Esophagus squamous epithelium (tissue), 4 donors: ENCODE data around the gene GGACT.

Source experiments
- POLR2A ChIP-seq, 4 donors: fragments of 450-650 bp; IDR thresholded peaks; one replicate each; pipeline ENCODE4 v1.6.1; 2017; ENCODE audit warnings: antibody characterized with exemption in 4 of 4, mild to moderate bottlenecking in 4 of 4, moderate library complexity in 3 of 4
- TF ChIP-seq, protein P1 (sequence below), 6 experiments: fragments of 450-650 bp in 4 of 6; fragments of 200-600 bp in 2 of 6; sonication (generic) in 2 of 6; IDR thresholded peaks; one replicate each; pipeline ENCODE4 v1.5.1; 2016 to 2019; ENCODE audit warnings: antibody characterized with exemption in 6 of 6, mild to moderate bottlenecking in 4 of 6, moderate library complexity in 4 of 6

DNA sequence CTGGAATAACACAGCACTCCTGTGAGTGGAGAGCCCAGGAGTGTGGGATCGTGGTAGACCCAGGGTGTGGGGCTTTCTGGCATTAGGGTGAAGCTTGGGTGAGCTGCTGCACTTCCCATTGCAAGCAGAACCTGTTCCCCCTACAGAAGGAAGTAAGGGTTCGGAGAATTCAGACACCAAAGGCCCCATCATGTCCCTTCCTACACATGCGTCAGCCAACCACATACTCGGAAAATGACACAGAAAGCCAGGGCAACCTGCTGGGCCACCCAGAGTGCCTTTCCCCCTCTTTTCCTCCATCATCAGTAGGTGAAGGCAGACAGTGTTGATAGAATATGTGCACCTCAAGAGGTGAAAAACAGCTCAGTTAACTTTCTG is 42.9 kb downstream of the GGACT start:
- TF ChIP-seq, protein P1, sequence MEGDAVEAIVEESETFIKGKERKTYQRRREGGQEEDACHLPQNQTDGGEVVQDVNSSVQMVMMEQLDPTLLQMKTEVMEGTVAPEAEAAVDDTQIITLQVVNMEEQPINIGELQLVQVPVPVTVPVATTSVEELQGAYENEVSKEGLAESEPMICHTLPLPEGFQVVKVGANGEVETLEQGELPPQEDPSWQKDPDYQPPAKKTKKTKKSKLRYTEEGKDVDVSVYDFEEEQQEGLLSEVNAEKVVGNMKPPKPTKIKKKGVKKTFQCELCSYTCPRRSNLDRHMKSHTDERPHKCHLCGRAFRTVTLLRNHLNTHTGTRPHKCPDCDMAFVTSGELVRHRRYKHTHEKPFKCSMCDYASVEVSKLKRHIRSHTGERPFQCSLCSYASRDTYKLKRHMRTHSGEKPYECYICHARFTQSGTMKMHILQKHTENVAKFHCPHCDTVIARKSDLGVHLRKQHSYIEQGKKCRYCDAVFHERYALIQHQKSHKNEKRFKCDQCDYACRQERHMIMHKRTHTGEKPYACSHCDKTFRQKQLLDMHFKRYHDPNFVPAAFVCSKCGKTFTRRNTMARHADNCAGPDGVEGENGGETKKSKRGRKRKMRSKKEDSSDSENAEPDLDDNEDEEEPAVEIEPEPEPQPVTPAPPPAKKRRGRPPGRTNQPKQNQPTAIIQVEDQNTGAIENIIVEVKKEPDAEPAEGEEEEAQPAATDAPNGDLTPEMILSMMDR (IDR thresholded peaks at IDR 0.05): no peak
- no peak for TF ChIP-seq POLR2A (IDR thresholded peaks at IDR 0.05)
